Activated gamma-delta T cell (primary cell): Measurements from ENCODE around the gene SLF1.

Source experiments
- DNase-seq: peaks from one replicate; lab custom pipeline; 2025; lab: John Stamatoyannopoulos, UW

SLF1 gene

GRCh38 chr5:94661086-94661485 lies 42.6 kb downstream of the SLF1 start:
- DNase-seq: no peak

- no peak for DNase-seq
Observed at GRCh38 chr5:94667937-94668336, 49.5 kb downstream of the SLF1 start.

- no peak for DNase-seq
Observed at GRCh38 chr5:94670726-94671125, 52.3 kb downstream of the SLF1 start.

GRCh38 chr5:94672746-94673145 lies 54.3 kb downstream of the SLF1 start:
- no peak for DNase-seq

GRCh38 chr5:94674490-94675382 lies 56.3 kb downstream of the SLF1 start:
- no peak for DNase-seq

GRCh38 chr5:94675965-94676618 lies 57.6 kb downstream of the SLF1 start:
- no peak for DNase-seq

GRCh38 chr5:94682814-94683520 lies 64.5 kb downstream of the SLF1 start:
- no peak for DNase-seq

- DNase-seq: no peak
Observed at GRCh38 chr5:94689908-94690307, 71.4 kb downstream of the SLF1 start.

GRCh38 chr5:94690778-94691177 lies 72.3 kb downstream of the SLF1 start:
- DNase-seq: no peak

- no peak for DNase-seq
Observed at GRCh38 chr5:94691291-94691690, 72.8 kb downstream of the SLF1 start.

GRCh38 chr5:94691949-94692348 lies 73.5 kb downstream of the SLF1 start:
- no peak for DNase-seq

GRCh38 chr5:94692581-94692980 lies 74.1 kb downstream of the SLF1 start:
- DNase-seq: no peak

GRCh38 chr5:94693043-94693822 lies 74.8 kb downstream of the SLF1 start:
- DNase-seq: no peak

- no peak for DNase-seq
Observed at GRCh38 chr5:94693845-94694370, 75.4 kb downstream of the SLF1 start.

GRCh38 chr5:94694671-94695070 lies 76.2 kb downstream of the SLF1 start:
- no peak for DNase-seq

- no peak for DNase-seq
Observed at GRCh38 chr5:94698197-94698596, 79.7 kb downstream of the SLF1 start.

- DNase-seq: no peak
Observed at GRCh38 chr5:94699562-94699961, 81.1 kb downstream of the SLF1 start.

- no peak for DNase-seq
Observed at GRCh38 chr5:94700592-94700991, 82.1 kb downstream of the SLF1 start.

GRCh38 chr5:94702729-94703128 lies 84.3 kb downstream of the SLF1 start:
- no peak for DNase-seq

- DNase-seq: no peak
Observed at GRCh38 chr5:94705427-94705826, 87.0 kb downstream of the SLF1 start.

GRCh38 chr5:94707359-94707758 lies 88.9 kb downstream of the SLF1 start:
- no peak for DNase-seq

GRCh38 chr5:94709277-94709676 lies 90.8 kb downstream of the SLF1 start:
- DNase-seq: no peak
